GM18498 (cell line): ENCODE measurements around the gene MORC1.
"Not testable (repeated sequence)": the region's sequence is repeated elsewhere in the genome, so short reads cannot be mapped to it uniquely, and the experiment has no call there.

ENCODE experiments used
- ATAC-seq: cut with Tn5 transposase; IDR thresholded peaks from one replicate; pipeline ENCODE4 v1.9.1; 2021; ENCODE audit warnings: mild to moderate bottlenecking, moderate library complexity; ENCODE audit not compliant: unreplicated experiment

MORC1 gene

DNA sequence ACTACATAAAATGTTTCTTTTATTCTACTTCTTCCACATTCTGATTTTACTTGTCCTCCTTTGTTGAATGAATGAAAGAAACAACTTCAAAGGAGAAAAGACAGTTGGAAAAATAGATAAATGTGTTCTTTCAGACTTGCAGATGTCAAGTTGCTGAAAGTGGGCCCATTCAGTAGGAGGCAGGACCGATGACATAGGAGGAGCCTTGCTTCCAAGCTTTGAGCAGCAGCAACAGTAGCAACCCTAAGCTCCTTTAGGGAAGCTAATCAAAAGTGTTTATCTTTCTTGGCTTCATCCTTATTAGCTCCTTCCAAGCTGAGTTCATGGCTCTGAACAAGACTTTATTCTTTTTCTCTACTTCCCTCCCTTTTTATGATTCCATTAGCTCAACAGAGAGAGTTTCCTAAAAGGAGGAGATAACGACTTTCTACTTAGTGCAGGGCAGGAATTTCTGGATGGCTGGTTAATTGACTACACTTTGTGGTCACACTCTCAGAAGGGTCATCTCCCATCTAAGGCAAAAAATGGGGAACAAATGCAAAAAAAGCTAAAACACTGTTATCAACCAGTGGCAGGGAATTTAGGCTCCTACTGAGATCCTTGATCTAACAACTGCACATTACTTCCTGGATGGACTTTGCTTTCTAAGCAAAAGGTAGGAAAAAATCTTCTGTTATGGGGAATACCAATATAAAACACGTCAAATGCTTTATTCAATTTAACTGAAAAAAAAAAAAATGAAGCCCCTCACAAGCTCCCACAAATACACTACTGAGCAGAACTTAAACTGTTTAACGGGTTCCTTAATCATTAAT lies 4.8 kb downstream of the MORC1 start:
- no peak for ATAC-seq

DNA sequence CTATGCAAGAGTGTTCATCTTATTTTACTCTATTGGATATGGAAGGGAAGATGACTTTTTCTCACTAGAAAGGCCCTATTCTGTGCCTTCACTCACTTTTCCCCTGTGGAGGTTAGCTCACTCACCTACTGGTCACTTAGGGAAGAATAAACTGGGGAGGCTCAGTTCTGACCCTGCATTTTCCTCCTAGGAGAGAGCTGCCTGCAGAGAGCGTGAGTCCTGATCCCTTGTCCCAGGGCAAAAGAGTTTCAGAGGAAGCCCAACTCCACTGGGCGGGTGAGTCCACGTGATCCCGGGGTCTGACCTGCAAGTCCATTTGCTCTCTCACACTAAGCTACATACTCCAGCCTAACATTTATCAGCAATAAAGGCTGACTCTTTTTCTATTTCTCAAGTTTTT lies 8.4 kb downstream of the MORC1 start:
- ATAC-seq, result no peak

- no peak for ATAC-seq
Measured at GRCh38 chr3:109098079-109098644, 19.8 kb downstream of the MORC1 start.

DNA sequence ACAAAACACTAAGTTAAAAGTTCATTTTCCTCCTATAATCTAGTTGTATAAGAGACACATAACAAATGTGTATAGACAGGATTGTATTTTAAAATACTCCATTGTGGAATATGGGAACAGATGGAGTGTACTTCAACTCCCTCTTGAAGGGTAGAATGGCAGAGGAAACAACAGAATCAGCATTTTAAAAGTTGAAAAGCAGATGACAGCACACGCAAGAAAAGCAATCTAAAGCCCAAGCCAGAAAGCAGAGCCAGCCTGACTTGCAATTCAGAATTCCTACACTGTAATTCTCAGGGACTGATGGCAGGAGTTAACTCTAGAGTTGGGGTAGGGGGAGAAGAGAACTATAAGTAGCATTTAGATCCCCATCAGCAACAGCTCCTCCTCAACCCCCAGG lies 22.8 kb downstream of the MORC1 start:
- ATAC-seq, result no peak

GRCh38 chr3:109093561-109093960 lies 24.4 kb downstream of the MORC1 start:
- ATAC-seq, result no peak

GRCh38 chr3:109091846-109092245 lies 26.1 kb downstream of the MORC1 start:
- ATAC-seq, result no peak

- no peak for ATAC-seq
Measured at GRCh38 chr3:109089265-109089664, 28.7 kb downstream of the MORC1 start.

DNA sequence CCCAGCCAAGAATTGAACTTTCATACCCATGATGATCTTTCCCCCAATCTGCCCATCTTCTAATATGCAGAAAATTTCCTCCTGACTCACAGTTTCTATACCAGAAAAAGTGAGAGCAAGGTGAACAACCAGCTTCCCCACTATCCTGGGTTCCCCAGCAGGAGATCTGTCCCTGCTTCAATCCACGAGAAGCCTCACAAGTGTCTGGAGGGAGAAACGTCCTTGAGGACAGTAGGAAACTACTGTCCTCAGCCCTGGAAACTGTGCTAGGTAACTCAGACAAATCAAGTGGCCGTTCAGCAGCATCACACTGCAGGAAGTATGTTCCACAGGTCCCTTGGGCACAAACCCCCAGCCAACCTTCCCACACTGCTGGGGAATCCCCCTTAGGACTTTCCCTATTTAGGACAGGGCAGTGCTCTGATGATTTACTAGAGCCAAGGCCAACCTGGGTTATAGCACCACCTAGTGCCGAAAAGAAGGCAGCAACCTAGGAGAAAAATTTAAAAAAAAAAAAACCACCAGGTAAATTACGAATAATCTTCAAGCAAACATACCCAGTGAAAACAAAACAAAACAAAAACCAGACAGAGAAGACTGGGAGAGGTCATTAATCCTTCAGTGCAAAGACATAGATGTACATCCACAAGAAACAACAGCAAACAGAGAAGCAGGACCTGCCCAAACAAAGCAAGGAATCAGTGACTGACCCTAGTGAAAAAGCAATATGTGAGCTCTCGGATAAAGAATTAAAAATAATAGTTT lies 36.0 kb downstream of the MORC1 start:
- ATAC-seq, result peak; percentile 99

DNA sequence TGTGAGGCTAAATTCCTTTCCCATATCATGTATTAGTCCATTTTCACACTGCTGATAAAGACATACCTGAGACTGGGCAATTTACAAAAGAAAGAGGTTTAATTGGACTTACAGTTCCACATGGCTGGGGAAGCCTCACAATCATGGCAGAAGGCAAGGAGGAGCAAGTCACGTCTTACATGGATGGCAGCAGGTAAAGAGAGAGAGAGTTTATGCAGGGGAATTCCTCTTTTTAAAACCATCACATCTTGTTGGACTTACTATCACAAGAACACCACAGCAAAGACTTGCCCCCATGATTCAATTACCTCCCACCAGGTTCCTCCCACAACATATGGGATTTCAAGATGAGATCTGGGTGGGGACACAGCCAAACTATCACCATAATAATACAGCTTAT lies 37.8 kb downstream of the MORC1 start:
- not testable (repeated sequence) for ATAC-seq

DNA sequence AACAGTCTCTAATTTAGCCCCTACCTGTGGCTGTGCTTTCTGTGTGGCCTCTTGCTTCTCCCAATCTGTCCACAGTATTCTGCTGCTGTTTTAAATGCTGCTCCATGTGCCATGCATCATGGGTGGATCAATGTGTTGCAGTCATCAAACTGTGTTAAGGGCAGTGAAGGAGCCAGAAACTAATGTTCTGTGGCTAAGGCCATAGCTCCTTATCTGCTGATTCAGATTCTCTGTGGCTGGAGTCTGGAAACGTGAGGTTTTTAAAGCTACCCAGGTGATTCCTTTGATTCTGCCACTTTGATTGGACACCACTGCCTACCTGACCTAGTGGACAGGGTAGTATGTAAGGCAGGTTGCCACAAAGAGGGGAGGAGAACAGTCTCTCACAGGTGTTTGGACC lies 44.8 kb downstream of the MORC1 start:
- ATAC-seq, result no peak

DNA sequence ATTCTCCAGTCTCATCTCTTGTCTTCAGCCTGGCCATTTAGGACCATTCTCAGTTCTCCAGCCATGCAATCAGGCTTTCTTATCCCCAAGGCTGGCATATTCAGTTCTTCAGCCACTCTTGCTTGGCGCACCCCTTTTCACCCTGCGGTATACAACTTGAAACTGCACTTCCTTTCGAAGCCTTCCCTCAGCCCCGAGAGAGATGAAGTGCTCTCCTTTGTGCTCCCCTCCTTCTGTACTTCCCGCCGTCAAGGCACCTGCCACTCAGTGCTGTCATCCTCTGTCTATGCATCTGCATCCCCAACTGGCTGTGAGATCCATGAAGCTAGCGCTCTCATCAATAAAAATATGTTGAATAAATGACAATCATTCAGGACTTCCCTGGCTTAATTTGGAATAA lies 45.7 kb downstream of the MORC1 start:
- ATAC-seq, result peak; percentile 91

DNA sequence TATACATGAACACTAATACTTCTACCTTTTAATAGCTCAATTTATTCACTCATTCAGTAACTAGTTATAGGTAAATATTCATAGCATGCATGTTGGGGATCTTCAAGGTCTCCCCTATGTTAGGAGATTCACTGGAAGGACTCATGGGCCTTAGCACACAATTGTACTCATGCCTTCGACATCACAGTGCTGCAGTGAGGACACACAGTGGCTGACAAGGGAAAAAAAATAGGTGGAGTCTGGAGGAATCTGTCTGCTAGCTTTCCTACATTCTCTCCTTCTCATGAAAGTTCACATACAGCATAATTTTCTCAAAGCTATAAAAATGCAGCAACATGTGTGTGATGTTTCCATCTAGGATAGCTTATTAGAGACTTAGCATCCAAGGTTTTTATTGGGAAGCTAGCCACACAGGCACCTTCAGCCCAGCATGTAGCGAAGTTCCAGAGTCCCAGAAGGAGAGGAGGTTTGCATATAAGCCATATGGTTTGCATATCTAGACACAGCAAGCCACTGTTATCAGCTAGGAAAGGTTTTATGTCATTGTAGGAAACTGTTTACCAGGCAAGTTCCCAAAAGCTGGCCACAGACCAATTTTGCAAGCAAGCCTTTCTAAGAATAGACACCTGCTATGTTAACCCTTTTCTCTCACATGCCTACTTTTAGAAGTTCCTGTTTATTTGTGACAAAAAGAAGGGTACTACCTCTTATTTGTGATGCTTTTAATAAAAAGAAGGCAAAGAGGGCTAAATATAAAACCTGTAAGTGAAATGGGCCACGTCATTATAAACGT lies 46.4 kb downstream of the MORC1 start:
- peak; percentile 41 for ATAC-seq

DNA sequence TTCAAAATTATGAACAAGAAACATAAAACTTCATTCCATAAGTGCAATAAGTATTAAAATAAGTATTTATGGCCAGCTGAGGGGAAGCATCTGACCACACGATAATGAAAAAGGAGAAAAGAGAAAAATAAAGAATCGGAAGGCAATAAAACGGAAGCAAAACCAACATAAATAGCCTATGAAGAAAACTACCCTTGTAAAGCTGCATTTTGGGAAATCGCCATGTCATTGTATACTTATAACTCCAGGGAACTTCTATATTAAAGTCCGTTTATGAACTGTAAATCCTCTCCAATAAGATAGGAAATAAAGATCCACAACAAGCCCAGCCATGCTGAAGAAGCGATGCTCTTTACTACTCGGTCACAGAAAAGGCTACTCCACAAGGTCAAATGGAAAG lies 47.7 kb downstream of the MORC1 start:
- no peak for ATAC-seq

DNA sequence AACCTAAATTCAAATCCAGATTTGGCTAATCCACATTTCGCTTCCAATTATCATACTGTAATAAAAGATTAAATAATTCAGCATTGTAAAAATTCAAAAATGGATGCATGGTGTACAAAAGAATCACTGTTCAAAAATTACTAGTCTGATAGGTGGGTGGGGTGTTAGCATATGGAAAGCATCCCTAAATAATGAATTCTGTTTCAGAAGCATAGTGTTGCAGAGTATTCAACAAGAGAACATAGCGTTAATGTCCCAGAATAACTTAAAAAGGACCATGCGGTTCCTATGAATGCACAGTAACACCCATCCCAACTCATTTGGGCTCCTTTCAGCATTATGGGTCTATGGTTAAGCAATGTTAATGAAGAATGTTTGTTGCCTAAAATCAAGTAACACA lies 51.1 kb downstream of the MORC1 start:
- no peak for ATAC-seq

GRCh38 chr3:109059264-109059663 lies 58.7 kb downstream of the MORC1 start:
- peak; percentile 87 for ATAC-seq

DNA sequence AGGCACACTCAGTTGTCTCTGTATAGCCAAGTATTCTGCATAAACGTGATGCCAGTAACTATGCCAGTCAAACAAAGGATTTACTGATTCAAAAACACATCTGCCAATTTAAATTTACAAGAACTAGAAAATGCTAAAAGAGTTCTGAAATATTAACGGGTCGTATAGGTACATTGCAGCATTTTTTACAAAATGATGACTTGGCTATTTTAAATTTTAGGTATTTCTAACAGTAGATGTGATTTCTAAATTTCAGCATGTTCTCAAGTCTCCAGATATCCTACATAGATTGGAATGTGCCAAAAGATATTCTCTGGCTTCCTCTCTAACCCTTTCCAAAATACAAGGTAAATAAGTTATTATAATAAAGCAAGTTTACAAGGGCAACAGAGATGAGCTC lies 60.3 kb downstream of the MORC1 start:
- no peak for ATAC-seq

DNA sequence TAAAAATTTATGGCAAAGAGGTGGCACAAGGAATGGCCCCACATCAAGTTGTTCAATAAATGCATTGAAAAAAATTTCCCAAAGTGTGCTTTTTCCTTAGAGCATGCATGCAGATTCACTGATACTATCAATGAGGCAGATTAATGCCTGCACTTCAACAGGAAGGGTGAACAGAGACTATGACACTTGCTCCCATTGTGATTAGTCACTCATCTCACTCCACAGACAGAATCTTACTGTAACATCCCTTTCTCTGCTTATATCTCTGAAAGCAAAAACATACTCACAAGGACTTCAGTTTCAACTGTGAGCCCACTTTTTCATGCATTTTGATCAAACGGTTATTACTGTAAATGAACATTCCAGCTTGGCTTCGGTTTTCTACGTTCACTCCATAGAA lies 60.9 kb downstream of the MORC1 start:
- ATAC-seq, result no peak

DNA sequence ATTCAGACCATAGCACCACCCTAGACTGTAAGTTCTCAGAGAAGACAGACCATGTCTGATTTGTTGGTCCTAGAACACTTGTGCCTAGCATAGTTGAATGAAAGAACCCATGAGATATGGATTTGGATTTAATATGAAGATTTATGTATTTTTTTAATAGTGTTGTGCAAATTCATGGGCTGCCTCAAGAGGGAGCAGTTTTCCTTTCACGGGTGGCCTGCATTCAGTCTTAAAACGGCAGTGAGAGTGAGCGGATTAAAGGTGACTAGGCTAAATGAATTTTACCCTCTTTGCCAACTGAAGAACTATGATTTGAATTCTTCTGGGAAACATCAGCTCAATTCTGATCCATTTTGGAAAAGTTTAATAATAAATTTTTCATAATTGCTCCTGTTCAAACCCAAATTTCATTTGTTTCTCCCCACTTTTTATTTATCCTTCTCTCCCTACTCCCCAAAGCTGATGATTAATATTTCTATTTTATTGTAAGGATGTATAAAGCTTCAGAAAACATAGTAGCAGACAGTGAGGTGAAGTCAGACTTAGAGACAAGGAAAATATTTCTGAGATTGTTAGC lies 67.3 kb downstream of the MORC1 start:
- ATAC-seq, result peak; percentile 77

DNA sequence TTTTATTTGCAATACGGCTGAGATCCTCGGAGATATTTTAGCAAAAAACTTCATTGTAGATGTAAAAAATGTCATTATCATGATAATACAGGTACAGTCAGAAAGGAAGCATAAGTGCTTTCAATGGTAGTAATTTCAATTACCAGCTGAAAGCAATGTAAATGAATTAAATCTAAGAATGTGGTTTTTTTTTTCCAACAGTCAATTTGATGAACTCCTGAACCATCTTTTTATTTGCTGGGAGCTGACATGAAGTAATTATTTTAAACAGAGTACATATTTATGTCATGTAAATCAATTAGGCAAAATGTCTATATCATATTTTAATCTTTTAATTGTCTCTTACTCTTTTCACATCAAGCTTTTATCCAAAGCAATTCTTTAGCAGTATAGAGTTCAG lies 70.6 kb downstream of the MORC1 start:
- ATAC-seq, result no peak

DNA sequence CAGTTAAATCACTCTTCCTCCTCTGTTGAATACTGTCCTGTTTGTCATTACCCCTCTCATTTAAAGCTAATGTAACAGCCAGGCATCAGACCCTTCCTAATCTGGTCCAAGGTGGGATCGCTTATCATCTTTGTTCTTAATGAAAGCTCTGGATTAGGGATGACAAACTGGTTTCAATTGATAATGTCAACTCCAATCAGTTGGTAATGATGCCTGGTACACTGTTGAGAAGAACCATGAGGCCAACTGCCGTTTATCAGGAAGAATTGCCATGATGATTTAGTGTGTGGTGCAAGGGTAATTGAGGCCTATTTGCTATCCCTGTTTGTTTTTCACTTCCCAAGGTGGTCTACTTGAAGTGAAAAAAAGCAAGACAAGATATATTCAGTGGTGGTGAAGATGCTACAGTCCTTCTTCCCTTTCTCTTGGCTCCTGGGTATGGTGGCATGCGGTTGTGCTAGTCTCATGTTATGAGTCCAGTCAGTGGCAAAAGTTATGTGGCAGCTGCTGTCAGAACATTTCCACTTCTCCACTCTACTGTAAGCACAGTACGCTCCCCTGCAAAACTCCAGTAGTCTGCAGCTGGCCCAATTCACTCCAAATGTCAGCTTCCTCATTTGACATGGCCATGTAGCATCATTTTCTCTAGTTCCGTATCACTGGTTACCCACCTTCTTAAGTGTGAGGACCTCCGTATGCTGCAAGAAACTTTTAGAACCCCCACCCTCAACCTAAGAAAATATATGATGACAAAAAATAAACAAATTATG lies 72.5 kb downstream of the MORC1 start:
- ATAC-seq, result peak; percentile 45
